Activated CD4-positive, alpha-beta T cell treated with anti-CD3 and anti-CD28 coated beads for 36 hours (primary cell): Measurements from ENCODE around the gene HOXD13. TPM values are rescaled to one million over a fixed set of nuclear protein-coding genes. Genes with fewer than 3 reads are reported as not detected.
A peak's percentile ranks its signal among the peaks of the same experiment; 100 is the strongest.

Experiments used
- ATAC-seq: fragments of 200-7000 bp; cut with Tn5 transposase; one replicate; pipeline ENCODE4 v1.10.0; 2021; ENCODE audit warnings: mild to moderate bottlenecking, moderate library complexity
- CTCF ChIA-PET: fragments of 350-600 bp; sonication (Branson Sonifier 250); formaldehyde crosslinking; loops from one replicate; lab custom pipeline; 2021; ENCODE audit warnings: antibody characterized with exemption; lab: Charles Lee
- POLR2A ChIA-PET: fragments of 350-600 bp; sonication (Branson Sonifier 250); formaldehyde crosslinking; loops from one replicate; lab custom pipeline; 2021; ENCODE audit warnings: antibody characterized with exemption, inconsistent platforms; lab: Charles Lee
- DNase-seq: peaks from one replicate; pipeline ENCODE4 v3.0.0-alpha.2; 2020
- H3K27ac Mint-ChIP-seq: one replicate; pipeline ENCODE4 v1.8.0; 2021; ENCODE audit warnings: mixed read lengths
- H3K27me3 Mint-ChIP-seq: one replicate; pipeline ENCODE4 v1.8.0; 2021; ENCODE audit warnings: mixed read lengths
- H3K36me3 Mint-ChIP-seq: one replicate; pipeline ENCODE4 v1.8.0; 2021; ENCODE audit warnings: low read depth, mixed read lengths
- H3K4me1 Mint-ChIP-seq: one replicate; pipeline ENCODE4 v1.8.0; 2021; ENCODE audit warnings: mixed read lengths
- H3K4me3 Mint-ChIP-seq: one replicate; pipeline ENCODE4 v1.8.0; 2021; ENCODE audit warnings: mild to moderate bottlenecking, moderate library complexity, mixed read lengths
- H3K9me3 Mint-ChIP-seq: one replicate; pipeline ENCODE4 v1.8.0; 2021; ENCODE audit warnings: low read depth, mixed read lengths
- intact Hi-C, 2 experiments: fragments of 100-400 bp; cut with DNase I in 1 of 2; cut with micrococcal nuclease in 1 of 2; formaldehyde crosslinking; loops; one replicate each; pipeline versions ENCODE4 v1.14.2 to v1.15.1; 2022 to 2024; cut with DNase I, micrococcal nuclease
- total RNA-seq, 2 experiments: library from RNA; stranded (reverse); gene quantifications; one replicate each; pipeline ENCODE4 v1.2.3, GENCODE V29; 2021

HOXD13 gene
- total RNA-seq, 2 experiments from 2014 or later, result not detected

- Mint-ChIP-seq H3K27ac (no peak overlapping the region), H3K4me1 (peaks cover 13% of the 10 kb centered on the region), H3K36me3 (peaks cover 9% of the 10 kb centered on the region), H3K27me3 (peaks cover 71% of the 10 kb centered on the region), H3K9me3 (peaks cover 4% of the 10 kb centered on the region), H3K4me3 (peak overlapping the region; percentile 15)
- intact Hi-C loops, result loop anchor here (1.0 to 10.0 kb wide), 7 partner anchors 11 to 1750 kb away; partner anchors contain the start of genes HOXD9 (in 2 of the 2), SP9 (in 2 of the 2) and HOXD12 (in 1 of the 2)
- ATAC-seq (no peak), DNase-seq (no peak)
- ChIA-PET CTCF (interaction anchor here (0.7 to 1.0 kb wide), 3 partner anchors 16 to 87 kb away, joined by 4 read pairs; partner anchors contain the start of gene HOXD4), POLR2A (interaction anchor here (0.6 kb wide), 1 partner anchor 608 kb away, joined by 5 read pairs; no protein-coding TSS in a partner anchor)
Observed at GRCh38 chr2:176081837-176082524, 10.5 kb upstream of the HOXD13 start.

- H3K27me3 Mint-ChIP-seq, result peaks cover 75% of the 10 kb centered on the region
- H3K4me1 Mint-ChIP-seq, result peaks cover 13% of the 10 kb centered on the region
- CTCF ChIA-PET, result interaction anchor here (0.7 to 1.0 kb wide), 2 partner anchors 86 to 476 kb away, joined by 4 read pairs; no protein-coding TSS in a partner anchor
- H3K9me3 Mint-ChIP-seq, result peaks cover 4% of the 10 kb centered on the region
- H3K27ac Mint-ChIP-seq, result no peak overlapping the region
- POLR2A ChIA-PET, result no interaction called here
- no peak for ATAC-seq
- intact Hi-C loops, result loop anchor here (1.0 to 10.0 kb wide), 6 partner anchors 17 to 1750 kb away; partner anchors contain the start of genes HOXD9 (in 2 of the 2), SP9 (in 2 of the 2) and HOXD12 (in 1 of the 2)
- DNase-seq, result no peak
- peaks cover 9% of the 10 kb centered on the region for H3K36me3 Mint-ChIP-seq
- H3K4me3 Mint-ChIP-seq, result peak overlapping the region; percentile 15
Observed at GRCh38 chr2:176082525-176082823, 10.0 kb upstream of the HOXD13 start.

- ChIA-PET POLR2A (no interaction called here), CTCF (interaction anchor here (0.7 to 1.0 kb wide), 2 partner anchors 85 to 476 kb away, joined by 4 read pairs; no protein-coding TSS in a partner anchor)
- DNase-seq, result no peak
- Mint-ChIP-seq H3K4me3 (peak overlapping the region; percentile 15), H3K27ac (no peak overlapping the region), H3K36me3 (peaks cover 9% of the 10 kb centered on the region), H3K4me1 (peaks cover 13% of the 10 kb centered on the region), H3K9me3 (peaks cover 4% of the 10 kb centered on the region), H3K27me3 (peaks cover 80% of the 10 kb centered on the region)
- intact Hi-C loops, result loop anchor here (1.0 to 10.0 kb wide), 6 partner anchors 16 to 1751 kb away; partner anchors contain the start of genes HOXD9 (in 2 of the 2), SP9 (in 2 of the 2) and HOXD12 (in 1 of the 2)
- no peak for ATAC-seq
Observed at GRCh38 chr2:176082824-176083751, 9.4 kb upstream of the HOXD13 start.

GRCh38 chr2:176083796-176084261 is 8.7 kb upstream of the HOXD13 start, which contains the start of gene EVX2:
Gene EVX2 (minus strand): TSS chr2:176083962. CDS start chr2:176083776, 186 bp downstream.
- Mint-ChIP-seq H3K27me3 (peaks cover 80% of the 10 kb centered on the region), H3K36me3 (peaks cover 13% of the 10 kb centered on the region), H3K4me1 (peaks cover 17% of the 10 kb centered on the region), H3K27ac (no peak within 1 kb of the TSS), H3K9me3 (peaks cover 4% of the 10 kb centered on the region), H3K4me3 (peak within 1 kb of the TSS; percentile 15)
- intact Hi-C loops, result loop anchor here (2.0 to 10.0 kb wide), 6 partner anchors 29 to 1752 kb away; partner anchors contain the start of genes HOXD9 (in 2 of the 2) and SP9 (in 2 of the 2)
- no peak for ATAC-seq
- no peak for DNase-seq
- ChIA-PET POLR2A (no interaction called here), CTCF (no interaction called here)

GRCh38 chr2:176084611-176085119 is 7.9 kb upstream of the HOXD13 start:
- Mint-ChIP-seq H3K4me3 (no peak overlapping the region), H3K9me3 (peaks cover 4% of the 10 kb centered on the region), H3K27ac (no peak overlapping the region), H3K36me3 (peaks cover 10% of the 10 kb centered on the region), H3K4me1 (peaks cover 10% of the 10 kb centered on the region), H3K27me3 (peaks cover 80% of the 10 kb centered on the region)
- DNase-seq (no peak), ATAC-seq (no peak)
- ChIA-PET CTCF (interaction anchor here (1.3 to 1.9 kb wide), 4 partner anchors 12 to 42 kb away, joined by 3 to 10 read pairs (median 6); no protein-coding TSS in a partner anchor), POLR2A (no interaction called here)
- intact Hi-C loops, result loop anchor here (2.0 to 10.0 kb wide), 5 partner anchors 28 to 1752 kb away; partner anchors contain the start of genes SP9 (in 2 of the 2) and HOXD9 (in 1 of the 2)

- Mint-ChIP-seq H3K4me3 (no peak overlapping the region), H3K27ac (no peak overlapping the region), H3K9me3 (peaks cover 4% of the 10 kb centered on the region), H3K4me1 (peaks cover 10% of the 10 kb centered on the region), H3K27me3 (peaks cover 86% of the 10 kb centered on the region), H3K36me3 (peaks cover 10% of the 10 kb centered on the region)
- DNase-seq (no peak), ATAC-seq (no peak)
- ChIA-PET CTCF (interaction anchor here (0.6 to 1.9 kb wide), 8 partner anchors 12 to 833 kb away, joined by 3 to 10 read pairs (median 3); no protein-coding TSS in a partner anchor), POLR2A (no interaction called here)
- intact Hi-C loops, result loop anchor here (2.0 to 10.0 kb wide), 3 partner anchors 28 to 1750 kb away; partner anchors contain the start of gene SP9 (in 1 of the 2)
Observed at GRCh38 chr2:176085120-176085788, 7.3 kb upstream of the HOXD13 start.

- CTCF ChIA-PET, result interaction anchor here (0.6 to 1.9 kb wide), 8 partner anchors 11 to 834 kb away, joined by 3 to 10 read pairs (median 3); no protein-coding TSS in a partner anchor
- intact Hi-C loops, result loop anchor here (2.0 to 10.0 kb wide), 4 partner anchors 27 to 1751 kb away; partner anchors contain the start of gene SP9 (in 1 of the 2)
- H3K27me3 Mint-ChIP-seq, result peaks cover 87% of the 10 kb centered on the region
- DNase-seq (peak; percentile 54), ATAC-seq (no peak)
- peaks cover 4% of the 10 kb centered on the region for H3K9me3 Mint-ChIP-seq
- H3K36me3 Mint-ChIP-seq, result peaks cover 6% of the 10 kb centered on the region
- H3K27ac Mint-ChIP-seq, result no peak overlapping the region
- no peak overlapping the region for H3K4me3 Mint-ChIP-seq
- POLR2A ChIA-PET, result no interaction called here
- H3K4me1 Mint-ChIP-seq, result peaks cover 8% of the 10 kb centered on the region
Observed at GRCh38 chr2:176085861-176086771, 6.4 kb upstream of the HOXD13 start.

- Mint-ChIP-seq H3K36me3 (peaks cover 3% of the 10 kb centered on the region), H3K27ac (no peak overlapping the region), H3K4me1 (peaks cover 12% of the 10 kb centered on the region), H3K9me3 (peaks cover 4% of the 10 kb centered on the region), H3K4me3 (no peak overlapping the region), H3K27me3 (peaks cover 88% of the 10 kb centered on the region)
- ChIA-PET POLR2A (no interaction called here), CTCF (interaction anchor here (1.6 kb wide), 1 partner anchor 10 kb away, joined by 7 read pairs; no protein-coding TSS in a partner anchor)
- intact Hi-C loops, result loop anchor here (1.0 to 10.0 kb wide), 6 partner anchors 73 to 1753 kb away; partner anchors contain the start of gene SP9 (in 1 of the 2)
- no peak for ATAC-seq
- DNase-seq, result no peak
Observed at GRCh38 chr2:176087330-176088047, 5.0 kb upstream of the HOXD13 start.
